Astrocyte (in vitro differentiated cells and primary cell): ENCODE results near the gene TFEC. TPM values are rescaled to one million over a fixed set of nuclear protein-coding genes. Genes with fewer than 3 reads are reported as not detected.
A peak's percentile ranks its signal among the peaks of the same experiment; 100 is the strongest.

ENCODE experiments used
- DNase-seq: peaks from one replicate; pipeline ENCODE4 v3.0.0-alpha.2; 2010; ENCODE audit warnings: low read depth
- FAIRE-seq: peaks from 2 replicates; lab custom pipeline; 2011; peaks lifted over from hg19 to GRCh38; lab: Jason Lieb, UNC
- H2AFZ ChIP-seq: 2 replicates; pipeline ENCODE4 v1.6.0; 2012; ENCODE audit warnings: low read depth, low read length, inconsistent platforms
- H3K27ac ChIP-seq: 2 replicates; pipeline ENCODE4 v1.5.1; 2011; ENCODE audit warnings: low read depth, low read length, inconsistent platforms
- H3K27me3 ChIP-seq: 2 replicates; pipeline ENCODE4 v1.6.0; 2011; ENCODE audit warnings: low read length, inconsistent platforms; ENCODE audit not compliant: insufficient read depth
- H3K36me3 ChIP-seq: 2 replicates; pipeline ENCODE4 v1.5.1; 2011; ENCODE audit warnings: low read length, inconsistent platforms; ENCODE audit not compliant: insufficient read depth
- H3K4me1 ChIP-seq: 2 replicates; pipeline ENCODE4 v1.5.1; 2011; ENCODE audit warnings: low read length, inconsistent platforms; ENCODE audit not compliant: insufficient read depth
- H3K4me2 ChIP-seq: 2 replicates; pipeline ENCODE4 v1.6.0; 2012; ENCODE audit warnings: low read length, inconsistent platforms
- H3K4me3 ChIP-seq: 2 replicates; pipeline ENCODE4 v1.5.1; 2011; ENCODE audit warnings: low read depth, mild to moderate bottlenecking, low read length, inconsistent platforms; ENCODE audit not compliant: insufficient read depth
- H3K79me2 ChIP-seq: 2 replicates; pipeline ENCODE4 v1.6.0; 2012; ENCODE audit warnings: mild to moderate bottlenecking, low read length, inconsistent platforms; ENCODE audit not compliant: insufficient read depth
- H3K9ac ChIP-seq: 2 replicates; pipeline ENCODE4 v1.6.0; 2012; ENCODE audit warnings: mild to moderate bottlenecking, low read length, inconsistent platforms
- H3K9me3 ChIP-seq: 2 replicates; pipeline ENCODE4 v1.5.1; 2012; ENCODE audit warnings: low read depth, mild to moderate bottlenecking, low read length, inconsistent platforms; ENCODE audit not compliant: insufficient read depth
- H4K20me1 ChIP-seq: 2 replicates; pipeline ENCODE4 v1.6.0; 2012; ENCODE audit warnings: low read length, inconsistent platforms; ENCODE audit not compliant: insufficient read depth
- H3K27ac Mint-ChIP-seq: one replicate; pipeline ENCODE4 v1.8.0; 2021; ENCODE audit warnings: mild to moderate bottlenecking, mixed read lengths; ENCODE audit not compliant: unreplicated experiment
- H3K27me3 Mint-ChIP-seq: one replicate; pipeline ENCODE4 v1.8.0; 2021; ENCODE audit warnings: low read depth, mixed read lengths; ENCODE audit not compliant: unreplicated experiment
- H3K36me3 Mint-ChIP-seq: one replicate; pipeline ENCODE4 v1.8.0; 2021; ENCODE audit warnings: low read depth, mixed read lengths; ENCODE audit not compliant: unreplicated experiment
- H3K4me1 Mint-ChIP-seq: one replicate; pipeline ENCODE4 v1.8.0; 2021; ENCODE audit warnings: low read depth, mixed read lengths; ENCODE audit not compliant: unreplicated experiment
- H3K4me3 Mint-ChIP-seq: one replicate; pipeline ENCODE4 v1.8.0; 2021; ENCODE audit warnings: mild to moderate bottlenecking, moderate library complexity, mixed read lengths; ENCODE audit not compliant: unreplicated experiment
- H3K9me3 Mint-ChIP-seq: one replicate; pipeline ENCODE4 v1.8.0; 2021; ENCODE audit warnings: mild to moderate bottlenecking, mixed read lengths; ENCODE audit not compliant: unreplicated experiment
- CTCF ChIP-seq: IDR thresholded peaks from 2 replicates; pipeline ENCODE4 v1.5.1; 2011; ENCODE audit warnings: low read depth, mild to moderate bottlenecking, inconsistent platforms, low read length, moderate library complexity; ENCODE audit not compliant: insufficient read depth
- EZH2 ChIP-seq: IDR thresholded peaks from 2 replicates; pipeline ENCODE4 v1.6.1; 2012; ENCODE audit warnings: mild to moderate bottlenecking, low read length, inconsistent platforms; ENCODE audit not compliant: insufficient read depth
- total RNA-seq: library from RNA; stranded (reverse); gene quantifications from 2 replicates; pipeline ENCODE4 v1.2.1, GENCODE V29; 2021

TFEC gene
- total RNA-seq, 1 donor from 2014 or later, result 1.8 TPM

- H3K4me1 Mint-ChIP-seq, result no peaks in the 10 kb centered on the region
- no peaks in the 10 kb centered on the region for H3K4me1 ChIP-seq
- H3K79me2 ChIP-seq, result no peaks in the 10 kb centered on the region
- DNase-seq, result no peak
- no peak overlapping the region for H3K27ac ChIP-seq
- H3K27ac Mint-ChIP-seq, result no peak overlapping the region
- H3K36me3 ChIP-seq, result no peaks in the 10 kb centered on the region
- TF ChIP-seq CTCF (no peak), EZH2 (no peak)
- FAIRE-seq, result no peak
- no peak overlapping the region for H2AFZ ChIP-seq
- H3K4me3 Mint-ChIP-seq, result no peak overlapping the region
- H3K9ac ChIP-seq, result no peak overlapping the region
- no peaks in the 10 kb centered on the region for H3K27me3 Mint-ChIP-seq
- H4K20me1 ChIP-seq, result no peaks in the 10 kb centered on the region
- no peaks in the 10 kb centered on the region for H3K9me3 Mint-ChIP-seq
- H3K9me3 ChIP-seq, result no peaks in the 10 kb centered on the region
- no peaks in the 10 kb centered on the region for H3K36me3 Mint-ChIP-seq
- no peak overlapping the region for H3K4me2 ChIP-seq
- H3K4me3 ChIP-seq, result no peak overlapping the region
- H3K27me3 ChIP-seq, result no peaks in the 10 kb centered on the region
These were observed 115.6 kb downstream of the TFEC start for GRCh38 chr7:115914951-115915350.

GRCh38 chr7:115911465-115911864 lies 119.1 kb downstream of the TFEC start:
- no peaks in the 10 kb centered on the region for H3K27me3 Mint-ChIP-seq
- no peak overlapping the region for H3K4me3 Mint-ChIP-seq
- H3K36me3 ChIP-seq, result no peaks in the 10 kb centered on the region
- no peak overlapping the region for H3K4me2 ChIP-seq
- FAIRE-seq (no peak), DNase-seq (no peak)
- H3K27ac ChIP-seq, result no peak overlapping the region
- H3K27ac Mint-ChIP-seq, result no peak overlapping the region
- no peaks in the 10 kb centered on the region for H3K79me2 ChIP-seq
- H3K36me3 Mint-ChIP-seq, result no peaks in the 10 kb centered on the region
- no peaks in the 10 kb centered on the region for H3K27me3 ChIP-seq
- H3K4me3 ChIP-seq, result no peak overlapping the region
- no peak overlapping the region for H3K9ac ChIP-seq
- H4K20me1 ChIP-seq, result no peaks in the 10 kb centered on the region
- no peaks in the 10 kb centered on the region for H3K9me3 ChIP-seq
- no peak for TF ChIP-seq CTCF
- TF ChIP-seq EZH2, result no peak
- H2AFZ ChIP-seq, result no peak overlapping the region
- H3K4me1 Mint-ChIP-seq, result no peaks in the 10 kb centered on the region
- no peaks in the 10 kb centered on the region for H3K4me1 ChIP-seq
- H3K9me3 Mint-ChIP-seq, result no peaks in the 10 kb centered on the region

- no peaks in the 10 kb centered on the region for H3K9me3 ChIP-seq
- H3K27me3 ChIP-seq, result no peaks in the 10 kb centered on the region
- H3K27ac ChIP-seq, result no peak overlapping the region
- no peak overlapping the region for H3K4me3 Mint-ChIP-seq
- H4K20me1 ChIP-seq, result no peaks in the 10 kb centered on the region
- no peaks in the 10 kb centered on the region for H3K27me3 Mint-ChIP-seq
- H3K4me1 ChIP-seq, result no peaks in the 10 kb centered on the region
- H3K4me3 ChIP-seq, result no peak overlapping the region
- H3K36me3 Mint-ChIP-seq, result no peaks in the 10 kb centered on the region
- DNase-seq (peak; percentile 22), FAIRE-seq (no peak)
- H3K27ac Mint-ChIP-seq, result no peak overlapping the region
- H3K4me1 Mint-ChIP-seq, result no peaks in the 10 kb centered on the region
- peak overlapping the region; percentile 55 for H3K4me2 ChIP-seq
- H3K9me3 Mint-ChIP-seq, result no peaks in the 10 kb centered on the region
- H3K79me2 ChIP-seq, result no peaks in the 10 kb centered on the region
- H2AFZ ChIP-seq, result peak overlapping the region; percentile 61
- TF ChIP-seq CTCF (peak; percentile 73), EZH2 (no peak)
- no peaks in the 10 kb centered on the region for H3K36me3 ChIP-seq
- no peak overlapping the region for H3K9ac ChIP-seq
These were observed 119.9 kb downstream of the TFEC start for GRCh38 chr7:115910541-115911164.
